Measurements from ENCODE around the gene L3MBTL4. TPM values are rescaled to one million over a fixed set of nuclear protein-coding genes. Genes with fewer than 3 reads are reported as not detected.

The L3MBTL4 gene
- total RNA-seq, 1 donor from 2014 or later = 0.59 TPM

- TF ChIP-seq CTCF (IDR thresholded peaks at IDR 0.05) = no peak
- Mint-ChIP-seq H3K27ac (ENCODE audit: unreplicated experiment) (no peak overlapping the region), H3K4me3 (ENCODE audit: unreplicated experiment) (no peak overlapping the region), H3K9me3 (ENCODE audit: unreplicated experiment) (no peaks in the 10 kb centered on the region), H3K27me3 (ENCODE audit: unreplicated experiment) (peaks cover 2% of the 10 kb centered on the region), H3K4me1 (ENCODE audit: unreplicated experiment) (no peaks in the 10 kb centered on the region), H3K36me3 (ENCODE audit: unreplicated experiment) (no peaks in the 10 kb centered on the region)
- DNase-seq (ENCODE audit: extremely low spot score, unreplicated experiment) = no peak
Observed at GRCh38 chr18:6315517-6316331, 99.0 kb downstream of the L3MBTL4 start.

- no peaks in the 10 kb centered on the region for H3K36me3 Mint-ChIP-seq (ENCODE audit: unreplicated experiment)
- no peak for DNase-seq (ENCODE audit: extremely low spot score, unreplicated experiment)
- no peak overlapping the region for H3K4me3 Mint-ChIP-seq (ENCODE audit: unreplicated experiment)
- no peak overlapping the region for H3K27ac Mint-ChIP-seq (ENCODE audit: unreplicated experiment)
- no peaks in the 10 kb centered on the region for H3K27me3 Mint-ChIP-seq (ENCODE audit: unreplicated experiment)
- H3K9me3 Mint-ChIP-seq (ENCODE audit: unreplicated experiment) = no peaks in the 10 kb centered on the region
- no peak for TF ChIP-seq CTCF (IDR thresholded peaks at IDR 0.05)
- no peaks in the 10 kb centered on the region for H3K4me1 Mint-ChIP-seq (ENCODE audit: unreplicated experiment)
Observed at GRCh38 chr18:6313415-6313814, 101.3 kb downstream of the L3MBTL4 start.

GRCh38 chr18:6311456-6312215, 103.1 kb downstream of the L3MBTL4 start:
- no peak for DNase-seq (ENCODE audit: extremely low spot score, unreplicated experiment)
- Mint-ChIP-seq H3K9me3 (ENCODE audit: unreplicated experiment) (no peaks in the 10 kb centered on the region), H3K27ac (ENCODE audit: unreplicated experiment) (no peak overlapping the region), H3K4me1 (ENCODE audit: unreplicated experiment) (no peaks in the 10 kb centered on the region), H3K4me3 (ENCODE audit: unreplicated experiment) (no peak overlapping the region), H3K36me3 (ENCODE audit: unreplicated experiment) (no peaks in the 10 kb centered on the region), H3K27me3 (ENCODE audit: unreplicated experiment) (no peaks in the 10 kb centered on the region)
- no peak for TF ChIP-seq CTCF (IDR thresholded peaks at IDR 0.05)

GRCh38 chr18:6310714-6311113, 104.0 kb downstream of the L3MBTL4 start:
- H3K27me3 Mint-ChIP-seq (ENCODE audit: unreplicated experiment) = no peaks in the 10 kb centered on the region
- TF ChIP-seq CTCF (IDR thresholded peaks at IDR 0.05) = no peak
- H3K27ac Mint-ChIP-seq (ENCODE audit: unreplicated experiment) = no peak overlapping the region
- no peaks in the 10 kb centered on the region for H3K9me3 Mint-ChIP-seq (ENCODE audit: unreplicated experiment)
- DNase-seq (ENCODE audit: extremely low spot score, unreplicated experiment) = no peak
- H3K4me1 Mint-ChIP-seq (ENCODE audit: unreplicated experiment) = no peaks in the 10 kb centered on the region
- no peaks in the 10 kb centered on the region for H3K36me3 Mint-ChIP-seq (ENCODE audit: unreplicated experiment)
- H3K4me3 Mint-ChIP-seq (ENCODE audit: unreplicated experiment) = no peak overlapping the region

- no peak for DNase-seq (ENCODE audit: extremely low spot score, unreplicated experiment)
- Mint-ChIP-seq H3K9me3 (ENCODE audit: unreplicated experiment) (no peaks in the 10 kb centered on the region), H3K27me3 (ENCODE audit: unreplicated experiment) (peaks cover 5% of the 10 kb centered on the region), H3K36me3 (ENCODE audit: unreplicated experiment) (no peaks in the 10 kb centered on the region), H3K4me1 (ENCODE audit: unreplicated experiment) (no peaks in the 10 kb centered on the region), H3K27ac (ENCODE audit: unreplicated experiment) (no peak overlapping the region), H3K4me3 (ENCODE audit: unreplicated experiment) (no peak overlapping the region)
- no peak for TF ChIP-seq CTCF (IDR thresholded peaks at IDR 0.05)
Observed at GRCh38 chr18:6297875-6298274, 116.8 kb downstream of the L3MBTL4 start.
